Activated CD4-positive, alpha-beta T cell treated with anti-CD3 and anti-CD28 coated beads, Interleukin-2, amount 50 U/mL, for 24 hours (primary cell): ENCODE measurements around the gene MANF.
"Not testable (repeated sequence)": the region's sequence is repeated elsewhere in the genome, so short reads cannot be mapped to it uniquely, and the experiment has no call there.

Experiments used
- DNase-seq, 2 donors: peaks; one replicate each; pipeline ENCODE4 v3.0.0-alpha.2; 2020; ENCODE audit warnings: low read depth in 1 of 2, low spot score in 1 of 2

Gene MANF

GRCh38 chr3:51371943-51372557 lies 13.0 kb upstream of the MANF start:
- peak in 1 of 2 donors; percentile 46 for DNase-seq

GRCh38 chr3:51373658-51374421 lies 11.3 kb upstream of the MANF start:
- DNase-seq: no peak

- DNase-seq: no peak
Observed at GRCh38 chr3:51374456-51374855, 10.6 kb upstream of the MANF start.

GRCh38 chr3:51375136-51375535 lies 10.0 kb upstream of the MANF start:
- no peak for DNase-seq

- DNase-seq: no peak
Observed at GRCh38 chr3:51375571-51375970, 9.5 kb upstream of the MANF start.

- no peak for DNase-seq
Observed at GRCh38 chr3:51378065-51378464, 7.0 kb upstream of the MANF start.

GRCh38 chr3:51378726-51379125 lies 6.4 kb upstream of the MANF start:
- no peak for DNase-seq

- DNase-seq: no peak
Observed at GRCh38 chr3:51379301-51379700, 5.8 kb upstream of the MANF start.

GRCh38 chr3:51379746-51380455 lies 5.2 kb upstream of the MANF start:
- DNase-seq: no peak

GRCh38 chr3:51380601-51381332 lies 4.3 kb upstream of the MANF start:
- DNase-seq: no peak

GRCh38 chr3:51381333-51381705 lies 3.8 kb upstream of the MANF start:
- DNase-seq: no peak

GRCh38 chr3:51382076-51382745 lies 2.9 kb upstream of the MANF start:
- DNase-seq: no peak

GRCh38 chr3:51382947-51383578 lies 2.0 kb upstream of the MANF start:
- no peak for DNase-seq

- no peak for DNase-seq
Observed at GRCh38 chr3:51384055-51384725, 901 bp upstream of the MANF start.

GRCh38 chr3:51385621-51386091 lies 565 bp downstream of the MANF start:
- DNase-seq: no peak

GRCh38 chr3:51386159-51386851 lies 1.2 kb downstream of the MANF start:
- no peak for DNase-seq

- no peak for DNase-seq
Observed at GRCh38 chr3:51386852-51387229, 1.8 kb downstream of the MANF start.

GRCh38 chr3:51387281-51387680 lies 2.2 kb downstream of the MANF start:
- DNase-seq: not testable (repeated sequence)

- no peak for DNase-seq
Observed at GRCh38 chr3:51388286-51389029, 3.4 kb downstream of the MANF start.
